BJ (cell line): ENCODE results near the gene LAX1. TPM values are rescaled to one million over a fixed set of nuclear protein-coding genes. Genes with fewer than 3 reads are reported as not detected.
A peak's percentile ranks its signal among the peaks of the same experiment; 100 is the strongest.

Source experiments
- CTCF ChIA-PET: fragments of 350-600 bp; formaldehyde crosslinking; extraction: SDS; loops from one replicate; lab custom pipeline; 2021; ENCODE audit warnings: antibody characterized with exemption, inconsistent platforms; lab: Yijun Ruan, JAX
- POLR2A ChIA-PET: fragments of 300-600 bp; sonication (Branson Sonifier 250); formaldehyde crosslinking; extraction: SDS; loops from one replicate; lab custom pipeline; 2021; ENCODE audit warnings: antibody characterized with exemption; lab: Charles Lee
- DNase-seq: peaks from one replicate; pipeline ENCODE4 v3.0.0-alpha.2; 2011; ENCODE audit warnings: low read depth
- H3K27me3 ChIP-seq: 2 replicates; pipeline ENCODE4 v1.6.0; 2011; ENCODE audit warnings: low read length; ENCODE audit not compliant: control insufficient read depth, insufficient read depth
- H3K36me3 ChIP-seq: 2 replicates; pipeline ENCODE4 v1.5.1; 2011; ENCODE audit warnings: low read length; ENCODE audit not compliant: control insufficient read depth, insufficient read depth
- H3K4me3 ChIP-seq: 2 replicates; pipeline ENCODE4 v1.5.1; 2011; ENCODE audit warnings: low read depth, mild to moderate bottlenecking, control low read depth, low read length
- CTCF ChIP-seq: IDR thresholded peaks from 2 replicates; pipeline ENCODE4 v1.5.1; 2011; ENCODE audit warnings: low read depth, mild to moderate bottlenecking, control low read depth, inconsistent platforms, low read length, moderate library complexity; ENCODE audit not compliant: insufficient read depth
- polyA plus RNA-seq: library from polyadenylated mRNA; depleted of rRNA; stranded (reverse); fragments of >200 nt; gene quantifications from 2 replicates; pipeline ENCODE4 v1.2.3, GENCODE V29; 2011; rRNA removed
- small RNA-seq: library from RNA; depleted of rRNA; stranded (forward); fragments of <200 nt; gene quantifications from one replicate; pipeline ENCODE3, GENCODE V24; 2012; ENCODE audit warnings: low replicate concordance, low read depth; ENCODE audit not compliant: insufficient read length

LAX1 gene
- polyA plus RNA-seq, 1 experiment = not detected

GRCh38 chr1:203813581-203814341 is 48.8 kb downstream of the LAX1 start:
- Histone ChIP-seq H3K36me3 (peaks cover 9% of the 10 kb centered on the region), H3K27me3 (no peaks in the 10 kb centered on the region), H3K4me3 (no peak overlapping the region)
- POLR2A ChIA-PET = interaction anchor here (0.7 kb wide), 1 partner anchor 22 kb away, joined by 3 read pairs; no protein-coding TSS in a partner anchor
- no peak for DNase-seq
- no peak for TF ChIP-seq CTCF
- CTCF ChIA-PET = no interaction called here

- no peak for DNase-seq
- ChIA-PET CTCF (interaction anchor here (0.8 to 1.1 kb wide), 2 partner anchors 9 to 309 kb away, joined by 3 to 4 read pairs; no protein-coding TSS in a partner anchor), POLR2A (no interaction called here)
- Histone ChIP-seq H3K4me3 (no peak overlapping the region), H3K36me3 (peaks cover 23% of the 10 kb centered on the region), H3K27me3 (no peaks in the 10 kb centered on the region)
- TF ChIP-seq CTCF = no peak
These were observed 53.4 kb downstream of the LAX1 start for GRCh38 chr1:203818399-203818798.

- ChIA-PET CTCF (no interaction called here), POLR2A (no interaction called here)
- Histone ChIP-seq H3K36me3 (peaks cover 16% of the 10 kb centered on the region), H3K4me3 (no peak overlapping the region), H3K27me3 (no peaks in the 10 kb centered on the region)
- no peak for TF ChIP-seq CTCF
- peak; percentile 32 for DNase-seq
These were observed 58.3 kb downstream of the LAX1 start for GRCh38 chr1:203823306-203823705.

Small RNA genes within 50 kb of the gene (small RNA-seq; reads per million reads assigned to genes)
- 209 reads per million, percentile 94 among the genes with 10 or more reads in this experiment for gene SNORA77
- 2.5 reads per million, percentile 26 among the genes with 10 or more reads in this experiment for gene ZC3H11A

Other genes starting within 250 kb of the LAX1 start
- 361 and 409 TPM in 2 replicates for gene ATP2B4, start 138.4 kb upstream of the LAX1 start, polyA plus RNA-seq
- gene ZBED6, start 30.4 kb downstream of the LAX1 start, polyA plus RNA-seq = 12.6 and 23.3 TPM in 2 replicates
- gene ZC3H11A, start 30.4 kb downstream of the LAX1 start, polyA plus RNA-seq = 55.2 and 76.3 TPM in 2 replicates
- 128 and 147 TPM in 2 replicates for gene SNRPE, start 96.4 kb downstream of the LAX1 start, polyA plus RNA-seq